Measurements from ENCODE around the gene PDE6G. TPM values are rescaled to one million over a fixed set of nuclear protein-coding genes. Genes with fewer than 3 reads are reported as not detected.

PDE6G gene
- total and polyA plus RNA-seq, 2 of the 4 experiments (the other 2 are of a cell fraction): 2.7 TPM; not detected in 1

GRCh38 chr17:81696218-81696941 lies 40.0 kb upstream of the PDE6G start:
- TF ChIP-seq CTCF (conservative IDR thresholded peaks at IDR 0.05; ENCODE audit: low read depth, low read length): no peak
- Histone ChIP-seq H3K79me1 (ENCODE audit: low read depth in 1 of 2, low read length in 2 of 2) (peaks cover 7 to 51% of the 10 kb centered on the region in 2 experiments), H2AK5ac (ENCODE audit: low read depth, low read length) (no peak overlapping the region), H3K23ac (ENCODE audit: low read depth, low read length) (no peak overlapping the region), H3K14ac (replicated peaks; ENCODE audit: low read depth, low read length) (no peak overlapping the region), H3K27ac (ENCODE audit: insufficient read depth, low read length) (no peak overlapping the region), H3K4ac (ENCODE audit: low read depth, low read length) (no peak overlapping the region), H4K20me1 (ENCODE audit: insufficient read depth, low read length) (peaks cover 66% of the 10 kb centered on the region), H3K4me1 (ENCODE audit: control insufficient read depth, insufficient read depth, low read length) (no peaks in the 10 kb centered on the region), H3K4me3 (ENCODE audit: insufficient read depth, low read depth, low read length) (no peak overlapping the region), H3K9me3 (ENCODE audit: control insufficient read depth, insufficient read depth, low read length) (no peaks in the 10 kb centered on the region), H3K9ac (ENCODE audit: low read depth, low read length) (no peak overlapping the region), H2BK15ac (ENCODE audit: low read depth, low read length) (no peak overlapping the region), H3K56ac (ENCODE audit: extremely low read depth, insufficient read depth, low read length) (no peak overlapping the region), H4K5ac (ENCODE audit: low read depth, low read length) (no peak overlapping the region), H4K91ac (ENCODE audit: insufficient read depth, low read depth, low read length) (no peak overlapping the region), H3K4me2 (ENCODE audit: low read depth, low read length) (no peak overlapping the region), H3K18ac (ENCODE audit: low read depth, low read length) (no peak overlapping the region), H2BK20ac (ENCODE audit: low read depth, low read length) (no peak overlapping the region), H3K36me3 (ENCODE audit: control insufficient read depth, insufficient read depth, low read length) (peaks cover 74% of the 10 kb centered on the region), H4K8ac (ENCODE audit: low read depth in 2 of 2, low read length in 2 of 2) (no peak overlapping the region), H2BK120ac (ENCODE audit: low read depth, low read length) (no peak overlapping the region), H3K9me1 (ENCODE audit: insufficient read depth, low read length) (no peaks in the 10 kb centered on the region), H2AFZ (replicated peaks; ENCODE audit: low read length, poor library complexity) (no peak overlapping the region), H2AK9ac (replicated peaks; ENCODE audit: low read depth, low read length, poor library complexity) (no peak overlapping the region), H2BK5ac (ENCODE audit: low read depth, low read length, poor library complexity, severe bottlenecking) (no peak overlapping the region), H3K27me3 (ENCODE audit: control insufficient read depth, insufficient read depth, low read length) (no peaks in the 10 kb centered on the region)
- in situ Hi-C loops (cut with MboI; ENCODE audit: low sequenced_read_pairs): no loop called here
- dilution Hi-C loops (cut with HindIII; ENCODE audit: low sequenced_read_pairs, unreplicated experiment): no loop called here
- BruUV-seq (replicated peaks): no TSS peak
- 96% methylated on average over 27 of the region's 40 CpGs; no CpG with 5 or more reads in 1 of the 2 experiments for WGBS, 2 experiments (ENCODE audit: extremely low coverage in 2 of 2, insufficient read length in 1 of 2)
- DNase-seq (no peak), ATAC-seq (ENCODE audit: low read depth) (no peak)
- intact Hi-C loops (cut with micrococcal nuclease): no loop called here
- POLR2A ChIA-PET (ENCODE audit: unreplicated experiment): no interaction called here
- CTCF ChIA-PET: no interaction called here
